Measurements from ENCODE around the gene AATK. TPM values are rescaled to one million over a fixed set of nuclear protein-coding genes. Genes with fewer than 3 reads are reported as not detected.

Gene AATK
- total and polyA plus RNA-seq, 9 of the 15 experiments (the other 6 are each of a cell fraction or from before 2014, with no cell fraction given): 0.11 to 0.55 (median 0.38) TPM; not detected in 5

GRCh38 chr17:81094509-81095382, 71.3 kb downstream of the AATK start (continued):
- peak; percentile 37 for TF ChIP-seq MEIS2 (IDR thresholded peaks at IDR 0.05; ENCODE audit: partially characterized antibody)
- TF ChIP-seq TBP (optimal IDR thresholded peaks at IDR 0.05; ENCODE audit: low read depth, low read length): peak; percentile 22
- TF ChIP-seq CBFA2T2 (conservative IDR thresholded peaks at IDR 0.05): peak; percentile 51
- peak; percentile 65 for TF ChIP-seq BRD9 (IDR thresholded peaks at IDR 0.05; ENCODE audit: low read depth, partially characterized antibody)
- no peak for TF ChIP-seq ZNF143 (CRISPR knock-in tag; IDR thresholded peaks at IDR 0.05)
- peak; percentile 46; the same call in 1 of the 2 replicates for TF ChIP-seq BCOR (IDR thresholded peaks at IDR 0.05)
- TF ChIP-seq TAF9B (IDR thresholded peaks at IDR 0.05; ENCODE audit: partially characterized antibody): peak; percentile 93
- peak; percentile 59 for TF ChIP-seq CREM (IDR thresholded peaks at IDR 0.05; ENCODE audit: low read depth)
- TF ChIP-seq GABPA (tag; conservative IDR thresholded peaks at IDR 0.05; ENCODE audit: low read depth): peak; percentile 34; the same call in 1 of the 2 replicates
- no peak for TF ChIP-seq ZNF282 (CRISPR knock-in tag; IDR thresholded peaks at IDR 0.05)
- peak; percentile 93 for TF ChIP-seq BHLHE40 (IDR thresholded peaks at IDR 0.05; ENCODE audit: low read length)
- TF ChIP-seq FOXJ2 (tag; IDR thresholded peaks at IDR 0.05): peak; percentile 98
- peak; percentile 100 for TF ChIP-seq FOSL1 (tag; conservative IDR thresholded peaks at IDR 0.05)
- peak; percentile 28 for TF ChIP-seq ZFX (CRISPR knock-in tag; IDR thresholded peaks at IDR 0.05)
- TF ChIP-seq ZFP1 (CRISPR knock-in tag; IDR thresholded peaks at IDR 0.05): no peak
- no peak for TF ChIP-seq POLR3A (IDR thresholded peaks at IDR 0.05; ENCODE audit: borderline replicate concordance, extremely low read depth, insufficient read depth, insufficient read length)
- peak; percentile 60 for TF ChIP-seq ZBTB12 (CRISPR knock-in tag; IDR thresholded peaks at IDR 0.05)
- TF ChIP-seq THRB (CRISPR knock-in tag; conservative IDR thresholded peaks at IDR 0.05): peak; percentile 74; the same call in 1 of the 2 replicates
- peak; percentile 60; the same call in 1 of the 2 replicates for TF ChIP-seq TRIM28 (IDR thresholded peaks at IDR 0.05)
- TF ChIP-seq TEAD1 (CRISPR knock-in tag; IDR thresholded peaks at IDR 0.05): peak; percentile 89 to 97
- TF ChIP-seq ZHX1 (conservative IDR thresholded peaks at IDR 0.05; ENCODE audit: low read length): no peak
- no peak for TF ChIP-seq ZNF212 (CRISPR knock-in tag; IDR thresholded peaks at IDR 0.05)
- TF ChIP-seq PHF21A (IDR thresholded peaks at IDR 0.05; ENCODE audit: borderline replicate concordance, low read depth): peak; percentile 71; the same call in 1 of the 2 replicates
- 0 out of 2 replicates have a peak, but pooled peaks have one; percentile 24 for TF ChIP-seq ETV1 (tag; conservative IDR thresholded peaks at IDR 0.05; ENCODE audit: low read depth)
- 0 out of 2 replicates have a peak, but pooled peaks have one; percentile 46 for TF ChIP-seq ZNF444 (CRISPR knock-in tag; IDR thresholded peaks at IDR 0.05)
